ENCODE measurements around the gene CABP2. TPM values are rescaled to one million over a fixed set of nuclear protein-coding genes. Genes with fewer than 3 reads are reported as not detected.
"Not testable (repeated sequence)": the region's sequence is repeated elsewhere in the genome, so short reads cannot be mapped to it uniquely, and the experiment has no call there.

CABP2 gene
- total and polyA plus RNA-seq, 12 donors: not detected

- H3K4me3 ChIP-seq: no peak overlapping the region
- no peak for ATAC-seq
- intact Hi-C loops (cut with DNase I): no loop called here
- H3K27me3 ChIP-seq: no peaks in the 10 kb centered on the region
- 84 to 88% methylated on average over 23 of the region's 23 CpGs for WGBS, 2 donors
- no peak overlapping the region for H3K27ac ChIP-seq
- peaks cover 0 to 82% (median 47%) of the 10 kb centered on the region in 9 donors for H3K36me3 ChIP-seq
- DNase-seq: no peak
- TF ChIP-seq CTCF (IDR thresholded peaks at IDR 0.05): no peak
- peaks cover 0 to 21% (median 2%) of the 10 kb centered on the region in 9 donors for H3K4me1 ChIP-seq
- no peaks in the 10 kb centered on the region for H3K9me3 ChIP-seq
These were observed 33.1 kb downstream of the CABP2 start for GRCh38 chr11:67489885-67490726.

- ATAC-seq (no peak), DNase-seq (no peak)
- intact Hi-C loops (cut with DNase I): no loop called here
- H3K4me3 ChIP-seq: no peak overlapping the region
- H3K9me3 ChIP-seq: no peaks in the 10 kb centered on the region
- peaks cover 0 to 29% (median 10%) of the 10 kb centered on the region in 9 donors for H3K4me1 ChIP-seq
- no peaks in the 10 kb centered on the region for H3K27me3 ChIP-seq
- no peak for TF ChIP-seq CTCF (IDR thresholded peaks at IDR 0.05)
- WGBS, 2 donors: 83 to 87% methylated on average over 24 to 25 of the region's 25 CpGs
- no peak overlapping the region for H3K27ac ChIP-seq
- peaks cover 0 to 77% (median 45%) of the 10 kb centered on the region in 9 donors for H3K36me3 ChIP-seq
These were observed 33.9 kb downstream of the CABP2 start for GRCh38 chr11:67489203-67489884.

GRCh38 chr11:67486481-67487195 lies 36.6 kb downstream of the CABP2 start:
- peak overlapping the region in 1 of 10 donors; percentile 93 for H3K27ac ChIP-seq
- TF ChIP-seq CTCF (IDR thresholded peaks at IDR 0.05): no peak
- H3K27me3 ChIP-seq: no peaks in the 10 kb centered on the region
- no peaks in the 10 kb centered on the region for H3K9me3 ChIP-seq
- H3K36me3 ChIP-seq: peaks cover 0 to 50% (median 21%) of the 10 kb centered on the region in 9 donors
- intact Hi-C loops (cut with DNase I): no loop called here
- H3K4me3 ChIP-seq: no peak overlapping the region
- peaks cover 8 to 48% (median 23%) of the 10 kb centered on the region in 9 donors for H3K4me1 ChIP-seq
- WGBS, 2 donors: 87 to 90% methylated on average over 20 of the region's 20 CpGs
- ATAC-seq (no peak), DNase-seq (no peak)

GRCh38 chr11:67485873-67486361 lies 37.3 kb downstream of the CABP2 start:
- Histone ChIP-seq H3K4me1 (peaks cover 8 to 48% (median 23%) of the 10 kb centered on the region in 9 donors), H3K36me3 (peaks cover 0 to 43% (median 14%) of the 10 kb centered on the region in 9 donors), H3K27ac (peak overlapping the region in 1 of 10 donors; percentile 93)
- H3K27me3 ChIP-seq; H3K4me3 ChIP-seq; H3K9me3 ChIP-seq; intact Hi-C loops (cut with DNase I); ATAC-seq; DNase-seq: not testable (repeated sequence)
- 83 to 84% methylated on average over 7 of the region's 7 CpGs for WGBS, 2 donors
